Erythroblast (primary cell): ENCODE data around the gene DNAH14.
"Not testable (repeated sequence)": the region's sequence is repeated elsewhere in the genome, so short reads cannot be mapped to it uniquely, and the experiment has no call there.

ENCODE experiments used
- DNase-seq, 2 experiments: peaks; one replicate each; lab custom pipeline; 2025; lab: John Stamatoyannopoulos, UW
- GATA1 ChIP-seq: IDR thresholded peaks from 2 replicates; pipeline ENCODE4 v1.6.1; 2011; ENCODE audit warnings: low read depth, mild to moderate bottlenecking, control low read depth, low read length, moderate library complexity
- POLR2A ChIP-seq: IDR thresholded peaks from 2 replicates; pipeline ENCODE4 v1.6.1; 2011; ENCODE audit warnings: mild to moderate bottlenecking, low read length

DNAH14 gene

DNA sequence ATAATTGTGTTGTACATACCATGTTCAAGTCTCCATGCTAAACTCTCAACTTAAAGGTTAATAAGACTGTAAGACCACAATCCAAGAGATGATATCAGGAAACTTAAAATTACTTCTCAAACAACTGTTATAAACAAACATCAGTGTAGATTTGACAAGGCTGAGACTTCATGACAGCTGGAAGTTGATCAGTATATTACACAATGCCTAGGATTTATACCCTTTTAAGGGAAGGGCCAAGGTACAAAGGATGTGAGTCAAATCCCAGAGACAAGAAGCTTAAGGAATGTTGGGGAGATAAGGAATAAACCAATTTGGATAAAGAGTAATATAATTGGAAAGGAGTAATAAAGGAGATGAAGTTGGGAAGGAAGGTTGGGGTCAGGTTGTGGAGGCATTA, 399.6 kb downstream of the DNAH14 start:
- TF ChIP-seq GATA1 (no peak), POLR2A (no peak)
- no peak for DNase-seq

DNA sequence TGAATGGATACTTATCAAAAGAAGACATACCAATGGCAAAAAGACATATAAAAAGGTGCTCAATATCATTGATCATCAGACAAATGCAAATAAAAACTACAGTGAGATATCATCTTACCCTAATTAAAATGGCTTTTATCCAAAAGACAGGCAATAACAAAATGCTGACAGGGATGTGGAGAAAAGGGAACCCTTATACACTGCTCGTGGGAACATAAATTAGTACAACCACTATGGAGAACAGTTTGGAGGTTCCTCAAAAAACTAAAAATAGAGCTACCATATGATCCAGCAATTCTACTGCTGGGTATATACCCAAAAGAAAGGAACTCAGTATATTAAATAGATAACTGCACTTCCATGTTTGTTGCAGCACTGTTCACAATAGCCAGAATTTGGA, 400.5 kb downstream of the DNAH14 start:
- not testable (repeated sequence) for DNase-seq

DNA sequence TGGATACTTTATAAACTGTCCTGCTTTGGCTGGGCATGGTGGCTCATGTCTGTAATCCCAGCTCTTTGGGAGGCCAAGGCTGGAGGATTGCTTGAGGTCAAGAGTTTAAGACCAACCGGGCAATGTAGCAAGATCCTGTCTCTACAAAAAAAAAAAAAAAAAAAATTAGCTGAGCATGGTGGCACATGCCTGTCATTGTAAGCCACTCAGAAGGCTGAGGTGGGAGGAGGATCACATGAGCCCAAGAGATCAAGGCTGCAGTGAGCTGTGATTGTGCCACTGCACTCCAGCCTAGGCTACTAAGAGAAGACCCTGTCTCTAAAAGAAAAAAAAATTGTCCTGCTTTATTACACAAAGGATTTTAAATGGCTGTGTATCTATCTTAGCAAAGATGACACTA, 403.2 kb downstream of the DNAH14 start:
- TF ChIP-seq POLR2A (no peak), GATA1 (no peak)

DNA sequence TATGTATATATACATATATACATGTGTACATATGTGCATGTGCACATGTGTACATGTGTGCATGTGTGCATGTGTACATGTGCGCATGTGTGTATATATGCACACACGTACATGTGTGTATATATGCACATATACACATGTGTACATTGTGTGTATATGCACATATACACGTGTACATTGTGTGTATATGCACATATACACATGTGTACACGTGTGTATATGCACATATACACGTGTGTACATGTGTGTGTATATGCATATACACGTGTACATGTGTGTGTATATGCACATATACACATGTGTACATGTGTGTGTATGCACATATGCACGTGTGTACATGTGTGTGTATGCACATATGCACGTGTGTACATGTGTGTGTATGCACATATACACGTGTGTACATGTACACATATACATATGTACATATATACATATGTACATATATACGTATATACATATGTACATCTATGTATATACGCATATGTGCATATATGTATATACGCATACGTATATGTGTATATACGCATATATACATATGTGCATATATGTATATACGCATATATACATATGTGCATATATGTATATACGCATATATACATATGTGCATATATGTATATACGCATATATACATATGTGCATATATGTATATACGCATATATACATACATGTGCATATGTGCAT, 405.8 kb downstream of the DNAH14 start:
- peak; percentile 4 for DNase-seq

More for the DNA sequence above, 403.2 kb downstream of the DNAH14 start:
- no peak for DNase-seq

DNA sequence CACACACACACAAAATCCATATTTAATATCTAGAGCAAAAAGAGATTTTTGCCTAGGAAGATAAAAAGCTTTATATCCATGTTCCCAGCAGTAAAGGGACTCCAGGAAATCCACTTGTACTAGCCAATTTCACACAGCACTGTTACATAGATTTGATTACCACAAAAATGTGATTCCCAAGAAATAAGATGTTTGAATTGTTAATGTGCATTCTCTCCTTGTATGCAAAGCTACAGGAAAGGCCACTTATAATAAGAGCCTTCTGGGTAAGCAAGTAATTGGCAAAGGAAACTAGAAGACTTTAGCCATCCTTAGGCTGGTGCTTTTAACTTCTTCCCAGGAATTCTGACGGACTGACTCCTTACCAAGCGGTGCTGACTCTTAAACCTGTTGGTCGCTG, 409.1 kb downstream of the DNAH14 start:
- TF ChIP-seq GATA1 = no peak
- TF ChIP-seq POLR2A = no peak
- DNase-seq = no peak

DNA sequence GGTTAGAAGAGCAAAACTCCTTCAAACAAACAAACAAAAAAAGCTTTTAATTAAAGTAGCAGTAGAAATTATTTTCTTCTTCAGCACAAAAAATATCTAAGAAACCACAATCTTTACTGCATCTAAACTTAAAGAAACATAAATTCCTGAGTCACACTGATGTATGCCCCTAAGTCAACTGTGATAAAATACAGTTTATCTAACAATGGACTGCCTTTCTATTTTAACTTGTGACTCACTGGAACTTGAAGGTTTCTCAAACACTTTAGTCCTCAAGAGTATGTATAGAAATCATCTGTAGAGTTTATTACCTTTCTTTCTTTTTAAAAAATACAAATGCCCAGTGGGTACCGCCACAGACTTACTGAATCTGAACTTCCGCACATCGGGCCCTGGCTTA, 412.2 kb downstream of the DNAH14 start:
- TF ChIP-seq GATA1 = no peak
- no peak for TF ChIP-seq POLR2A
- no peak for DNase-seq

DNA sequence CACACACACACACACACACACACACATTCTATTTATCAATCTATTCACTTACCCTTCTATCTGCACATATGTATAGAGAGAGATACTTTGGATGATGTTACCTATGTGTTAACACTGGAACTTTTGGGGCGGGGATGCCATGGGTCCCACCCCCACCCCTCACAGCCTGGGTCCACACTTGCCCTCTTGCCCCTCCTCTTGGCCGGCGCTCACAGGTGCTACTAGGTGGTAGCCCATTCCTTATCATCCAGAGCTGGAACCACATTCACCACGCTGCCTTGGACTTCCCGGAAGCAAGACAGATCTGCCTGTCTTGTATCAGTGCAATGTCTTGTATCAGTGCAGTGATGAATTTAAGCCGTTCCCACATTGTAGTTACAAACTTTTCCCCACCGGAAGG, 413.2 kb downstream of the DNAH14 start:
- no peak for DNase-seq
- no peak for TF ChIP-seq POLR2A
- no peak for TF ChIP-seq GATA1

DNA sequence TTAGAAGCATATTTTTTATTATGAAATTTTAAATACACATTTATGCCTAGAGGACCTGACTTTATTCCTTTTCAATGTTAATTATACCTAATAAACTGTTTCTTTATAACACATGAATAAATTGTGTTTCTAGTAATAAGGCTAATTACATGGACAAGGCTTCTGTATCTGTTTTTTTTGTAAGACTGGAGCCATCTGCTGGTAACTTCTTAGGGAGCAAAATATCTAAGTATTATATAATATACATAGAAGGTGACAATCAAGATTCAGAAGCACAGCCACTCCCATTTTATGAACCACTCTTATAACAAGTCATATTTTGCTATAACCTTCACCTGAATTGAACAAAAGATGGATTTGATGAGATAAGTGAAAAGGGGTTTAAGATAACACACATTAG, 414.1 kb downstream of the DNAH14 start:
- DNase-seq = peak; percentile 26 to 37
- no peak for TF ChIP-seq POLR2A
- no peak for TF ChIP-seq GATA1

DNA sequence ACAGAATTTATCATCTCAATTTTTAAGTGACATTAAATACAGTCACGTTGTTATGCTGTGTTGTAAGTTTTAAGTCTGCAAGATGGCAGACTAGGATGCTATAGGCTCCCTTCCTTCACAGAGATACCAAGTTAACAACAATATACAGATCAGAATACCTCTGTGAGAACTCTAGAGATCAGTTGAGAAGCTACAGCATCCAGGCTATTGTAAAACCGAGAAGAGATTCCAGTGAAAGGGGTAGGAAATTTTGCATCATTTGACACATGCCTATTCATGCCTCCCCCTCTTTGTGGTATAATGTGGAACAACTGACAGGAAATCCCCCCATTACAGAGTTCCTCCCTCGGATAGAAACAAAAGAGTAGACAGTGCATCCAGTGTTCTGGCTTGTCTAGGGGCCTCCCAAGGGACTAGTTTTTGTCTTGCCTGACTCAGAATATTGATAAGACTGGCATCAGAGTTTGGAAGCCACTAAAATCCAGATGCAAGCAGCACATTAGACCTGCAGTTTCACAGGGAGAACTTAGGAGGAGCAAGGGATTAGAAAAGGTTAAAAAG, 417.7 kb downstream of the DNAH14 start:
- TF ChIP-seq POLR2A (no peak), GATA1 (no peak)
- DNase-seq = no peak

DNA sequence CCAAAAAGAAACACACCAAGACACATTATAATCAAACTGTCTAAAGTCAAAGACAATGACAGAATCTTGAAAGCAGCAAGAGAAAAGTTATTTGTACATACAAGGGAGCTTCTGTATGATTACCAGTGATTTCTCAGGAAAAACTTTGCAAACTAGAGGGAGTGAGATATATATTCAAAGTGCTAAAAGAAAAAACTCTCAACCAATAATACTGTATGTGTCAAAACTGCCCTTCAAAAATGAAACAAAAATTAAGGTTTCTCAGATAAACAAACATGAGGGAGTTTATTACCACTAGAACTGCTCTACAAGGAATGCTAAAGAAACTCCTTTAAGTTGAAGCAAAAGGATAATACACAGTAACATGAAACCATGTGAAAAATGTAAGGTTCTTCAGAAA, 418.9 kb downstream of the DNAH14 start:
- TF ChIP-seq GATA1 (no peak), POLR2A (no peak)
- no peak for DNase-seq

DNA sequence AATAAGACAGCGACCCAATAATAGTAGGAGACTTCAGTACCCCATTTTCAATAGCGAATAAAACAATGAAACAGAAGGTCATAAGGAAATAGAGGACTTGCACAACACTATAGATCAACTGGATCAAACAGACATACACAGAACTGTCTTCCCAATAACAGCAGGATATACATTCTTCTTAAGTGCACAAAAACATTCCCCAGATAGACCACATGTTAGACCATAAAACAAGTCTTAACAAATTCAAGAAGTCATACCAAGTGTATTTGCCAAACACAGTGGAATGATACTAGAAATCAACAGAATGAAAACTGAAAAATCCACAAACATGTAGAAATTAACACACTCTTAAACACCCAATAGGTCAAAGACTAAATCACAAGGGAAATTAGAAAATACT, 420.4 kb downstream of the DNAH14 start:
- no peak for DNase-seq
- no peak for TF ChIP-seq POLR2A
- no peak for TF ChIP-seq GATA1

DNA sequence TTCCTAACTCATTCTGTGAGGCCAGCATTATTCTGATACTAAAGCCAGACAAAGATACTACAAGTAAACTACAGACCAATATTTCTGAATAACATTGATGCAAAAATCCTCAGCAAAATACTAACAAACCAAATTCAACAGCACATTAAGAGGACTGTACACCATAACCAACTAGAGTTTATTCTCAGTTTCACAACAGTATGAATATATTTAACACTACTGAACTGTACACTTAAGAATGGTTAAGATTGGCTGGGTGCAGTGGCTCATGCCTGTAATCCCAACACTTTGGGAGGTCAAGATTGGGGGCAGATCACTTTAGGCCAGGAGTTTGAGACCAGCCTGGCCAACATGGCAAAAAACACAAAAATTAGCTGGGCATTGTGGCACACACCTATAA, 421.4 kb downstream of the DNAH14 start:
- no peak for DNase-seq
- TF ChIP-seq POLR2A (no peak), GATA1 (no peak)

DNA sequence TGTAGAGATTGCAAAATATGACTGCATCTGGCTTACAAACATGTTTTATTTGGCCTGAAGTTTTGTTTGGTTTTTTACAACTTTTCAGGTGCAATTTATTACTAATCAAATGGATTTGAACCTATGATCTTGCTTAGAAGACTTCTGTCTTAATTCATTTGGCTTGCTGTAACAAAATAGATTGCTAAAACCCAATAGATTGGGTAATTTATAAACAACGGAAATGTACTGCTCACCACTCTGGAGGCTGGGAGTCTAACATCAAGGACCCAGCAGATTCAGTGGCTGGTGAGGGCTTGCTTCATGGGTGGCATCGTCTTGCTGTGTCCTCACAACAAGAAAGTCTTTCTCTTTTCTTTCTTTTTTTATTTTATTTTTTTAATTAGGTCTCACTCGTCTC, 425.4 kb downstream of the DNAH14 start:
- no peak for DNase-seq
- TF ChIP-seq POLR2A (no peak), GATA1 (no peak)

DNA sequence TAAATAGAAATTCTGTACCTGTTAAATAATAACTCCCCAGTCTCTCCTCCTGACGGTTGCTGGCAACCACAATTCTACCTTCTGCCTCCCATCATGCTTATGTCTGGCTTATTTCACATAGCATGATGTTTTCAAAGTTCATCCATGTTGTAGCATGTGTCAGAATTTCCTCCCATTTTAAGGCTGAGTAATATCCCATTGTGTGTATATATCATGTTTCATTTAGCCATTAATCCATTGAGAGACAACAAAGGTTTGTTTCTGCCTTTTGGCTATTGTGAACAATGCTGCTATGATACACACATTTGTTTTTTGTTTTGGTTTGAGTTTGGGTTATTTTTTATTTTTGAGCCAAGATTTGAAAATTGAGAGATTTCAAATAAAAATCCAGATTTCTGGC, 426.4 kb downstream of the DNAH14 start:
- DNase-seq = no peak
- no peak for TF ChIP-seq POLR2A
- TF ChIP-seq GATA1 = no peak

DNA sequence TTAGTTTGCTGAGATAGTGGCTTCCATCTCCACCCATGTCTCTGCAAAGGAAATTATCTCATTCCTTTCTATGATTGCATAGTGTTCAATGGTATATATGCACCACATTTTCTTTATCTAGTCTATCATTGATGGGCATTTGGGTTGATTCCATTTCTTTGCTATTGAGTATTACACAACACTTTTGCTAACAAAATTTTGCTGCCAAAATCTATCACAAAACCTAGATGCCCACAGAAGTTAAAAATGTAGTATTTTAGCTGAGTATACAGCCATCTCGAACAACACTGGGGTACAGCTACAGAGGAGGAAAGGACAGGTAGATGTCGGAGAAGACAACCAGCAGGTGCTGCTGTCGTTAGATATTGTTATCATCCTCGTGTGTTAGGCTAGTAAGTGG, 430.6 kb downstream of the DNAH14 start:
- no peak for TF ChIP-seq GATA1
- no peak for TF ChIP-seq POLR2A

More for the DNA sequence above, 430.6 kb downstream of the DNAH14 start:
- DNase-seq = no peak
